ENCODE data around the gene RYR2. TPM values are rescaled to one million over a fixed set of nuclear protein-coding genes. Genes with fewer than 3 reads are reported as not detected.

RYR2 gene
- total and polyA plus RNA-seq, 9 of the 15 experiments (the other 6 are each of a cell fraction or from before 2014, with no cell fraction given) = 0.03 to 0.42 (median 0.14) TPM

- TF ChIP-seq U2AF1 (optimal IDR thresholded peaks at IDR 0.05; ENCODE audit: low read depth, low read length) (no peak), NFIX (CRISPR knock-in tag; IDR thresholded peaks at IDR 0.05; ENCODE audit: low read depth) (no peak), HMGN3 (IDR thresholded peaks at IDR 0.05; ENCODE audit: borderline replicate concordance, extremely low read depth, insufficient read length, low read depth, low read length) (no peak)
Measured at GRCh38 chr1:237042892-237043576, 1.1 kb downstream of the RYR2 start (continued).

DNA sequence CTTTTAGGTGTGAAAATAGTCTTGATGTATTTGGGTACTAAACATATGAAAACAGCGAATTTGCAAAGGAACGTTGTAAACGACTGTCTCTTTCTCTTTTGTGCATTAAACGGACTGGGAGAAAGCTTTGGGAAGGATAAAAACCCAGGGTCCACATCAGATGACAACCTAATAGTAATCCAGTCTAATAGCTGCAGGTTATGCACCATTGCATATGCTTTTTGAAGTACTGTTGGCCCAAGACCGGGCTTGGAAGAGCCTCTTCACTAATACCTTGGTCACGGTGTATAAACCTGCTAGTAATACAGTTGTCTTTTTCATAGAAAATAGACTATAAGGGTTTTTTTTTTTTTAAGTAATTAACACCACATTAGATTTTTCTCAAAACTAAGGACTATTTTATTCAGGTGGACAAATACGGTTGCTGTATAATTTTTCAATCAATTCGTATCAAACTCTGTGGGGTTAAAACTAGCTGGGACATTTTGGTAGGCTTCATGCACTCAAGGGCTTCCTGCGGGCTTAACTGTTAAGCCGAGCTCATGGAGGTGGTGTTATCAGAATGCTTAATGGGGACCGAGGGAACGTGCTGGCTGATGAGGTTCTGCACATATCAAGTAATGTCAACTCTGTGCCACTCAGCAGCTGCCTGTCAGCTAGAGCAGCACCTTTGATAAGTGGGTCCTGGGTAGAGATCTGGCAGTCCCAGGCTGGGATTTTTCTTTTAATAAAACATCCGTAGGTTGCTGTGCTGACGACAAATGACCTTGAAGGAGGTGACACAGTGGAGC is 2.1 kb downstream of the RYR2 start:
- DNase-seq (ENCODE audit: extremely low read depth in 1 of 4, low spot score in 3 of 4) (no peak), ATAC-seq (no peak), FAIRE-seq (no peak)
- H3K9me3 ChIP-seq (replicated peaks; ENCODE audit: control insufficient read depth, insufficient read depth, low read depth, low read length) = no peaks in the 10 kb centered on the region
- intact Hi-C loops (cut with micrococcal nuclease) = loop anchor here (10.0 kb wide), 1 partner anchor 289 kb away; no protein-coding TSS in a partner anchor
- no peak overlapping the region for H3K4me3 ChIP-seq
- no peak overlapping the region for H3K4me2 ChIP-seq (ENCODE audit: insufficient read depth, low read length)
- H3K4me1 ChIP-seq (replicated peaks in 1 of 2; ENCODE audit: control insufficient read depth in 2 of 2, insufficient read depth in 2 of 2, low read length in 2 of 2) = no peaks in the 10 kb centered on the region
- ChIA-PET CTCF (ENCODE audit: low intra/inter-chr PET ratio) (no interaction called here), POLR2A (no interaction called here)
- H3K36me3 ChIP-seq (ENCODE audit: control insufficient read depth, insufficient read depth, low read length) = no peaks in the 10 kb centered on the region
- H3K27ac ChIP-seq (ENCODE audit: extremely low read depth, low read depth, low read length) = no peak overlapping the region
- no peaks in the 10 kb centered on the region for H3K79me2 ChIP-seq (ENCODE audit: control insufficient read depth, insufficient read depth, low read length)
- peaks cover 7 to 11% of the 10 kb centered on the region in 2 experiments for H3K27me3 ChIP-seq (ENCODE audit: control insufficient read depth in 2 of 2, insufficient read depth in 2 of 2, low read length in 2 of 2)
- H4K20me1 ChIP-seq (replicated peaks; ENCODE audit: control insufficient read depth, insufficient read depth, low read length) = no peaks in the 10 kb centered on the region
- H3K9me1 ChIP-seq (ENCODE audit: control insufficient read depth, insufficient read depth, low read length) = no peaks in the 10 kb centered on the region
- no TSS peak for BruUV-seq (replicated peaks)
- no peak overlapping the region for H2AFZ ChIP-seq (ENCODE audit: low read depth, low read length)
- WGBS (ENCODE audit: insufficient coverage, low coverage, missing lambda C conversion rate) = 1% methylated on average over 14 of the region's 14 CpGs
- in situ Hi-C loops (cut with MboI) = no loop called here
- no peak overlapping the region for H3K9ac ChIP-seq (ENCODE audit: insufficient read depth in 1 of 2, low read depth in 2 of 2, low read length in 2 of 2)
- TF ChIP-seq ZNF583 (CRISPR knock-in tag; IDR thresholded peaks at IDR 0.05) = no peak
- no peak for TF ChIP-seq KDM2B (CRISPR knock-in tag; IDR thresholded peaks at IDR 0.05)
- TF ChIP-seq, protein P1, sequence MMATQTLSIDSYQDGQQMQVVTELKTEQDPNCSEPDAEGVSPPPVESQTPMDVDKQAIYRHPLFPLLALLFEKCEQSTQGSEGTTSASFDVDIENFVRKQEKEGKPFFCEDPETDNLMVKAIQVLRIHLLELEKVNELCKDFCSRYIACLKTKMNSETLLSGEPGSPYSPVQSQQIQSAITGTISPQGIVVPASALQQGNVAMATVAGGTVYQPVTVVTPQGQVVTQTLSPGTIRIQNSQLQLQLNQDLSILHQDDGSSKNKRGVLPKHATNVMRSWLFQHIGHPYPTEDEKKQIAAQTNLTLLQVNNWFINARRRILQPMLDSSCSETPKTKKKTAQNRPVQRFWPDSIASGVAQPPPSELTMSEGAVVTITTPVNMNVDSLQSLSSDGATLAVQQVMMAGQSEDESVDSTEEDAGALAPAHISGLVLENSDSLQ (IDR thresholded peaks at IDR 0.05) = no peak
- no peak for TF ChIP-seq PYGO2 (tag; IDR thresholded peaks at IDR 0.05)
- TF ChIP-seq GATA2 (CRISPR knock-in tag; IDR thresholded peaks at IDR 0.05) = no peak
- no peak for TF ChIP-seq EHMT2 (IDR thresholded peaks at IDR 0.05)
- TF ChIP-seq, protein P2, sequence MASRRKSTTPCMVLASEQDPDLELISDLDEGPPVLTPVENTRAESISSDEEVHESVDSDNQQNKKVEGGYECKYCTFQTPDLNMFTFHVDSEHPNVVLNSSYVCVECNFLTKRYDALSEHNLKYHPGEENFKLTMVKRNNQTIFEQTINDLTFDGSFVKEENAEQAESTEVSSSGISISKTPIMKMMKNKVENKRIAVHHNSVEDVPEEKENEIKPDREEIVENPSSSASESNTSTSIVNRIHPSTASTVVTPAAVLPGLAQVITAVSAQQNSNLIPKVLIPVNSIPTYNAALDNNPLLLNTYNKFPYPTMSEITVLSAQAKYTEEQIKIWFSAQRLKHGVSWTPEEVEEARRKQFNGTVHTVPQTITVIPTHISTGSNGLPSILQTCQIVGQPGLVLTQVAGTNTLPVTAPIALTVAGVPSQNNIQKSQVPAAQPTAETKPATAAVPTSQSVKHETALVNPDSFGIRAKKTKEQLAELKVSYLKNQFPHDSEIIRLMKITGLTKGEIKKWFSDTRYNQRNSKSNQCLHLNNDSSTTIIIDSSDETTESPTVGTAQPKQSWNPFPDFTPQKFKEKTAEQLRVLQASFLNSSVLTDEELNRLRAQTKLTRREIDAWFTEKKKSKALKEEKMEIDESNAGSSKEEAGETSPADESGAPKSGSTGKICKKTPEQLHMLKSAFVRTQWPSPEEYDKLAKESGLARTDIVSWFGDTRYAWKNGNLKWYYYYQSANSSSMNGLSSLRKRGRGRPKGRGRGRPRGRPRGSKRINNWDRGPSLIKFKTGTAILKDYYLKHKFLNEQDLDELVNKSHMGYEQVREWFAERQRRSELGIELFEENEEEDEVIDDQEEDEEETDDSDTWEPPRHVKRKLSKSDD (conservative IDR thresholded peaks at IDR 0.05; ENCODE audit: low read length) = no peak
- TF ChIP-seq HDAC6 (IDR thresholded peaks at IDR 0.05; ENCODE audit: low read depth, low read length) = no peak
